CD4-positive, alpha-beta memory T cell (primary cell): ENCODE results near the gene MACIR. TPM values are rescaled to one million over a fixed set of nuclear protein-coding genes. Genes with fewer than 3 reads are reported as not detected.

Experiments
- CTCF ChIA-PET: fragments of 350-600 bp; sonication (Branson Sonifier 250); formaldehyde crosslinking; loops from one replicate; lab custom pipeline; 2021; ENCODE audit warnings: inconsistent platforms; ENCODE audit not compliant: partially characterized antibody; lab: Charles Lee
- POLR2A ChIA-PET: fragments of 350-600 bp; sonication (Branson Sonifier 250); formaldehyde crosslinking; loops from one replicate; lab custom pipeline; 2021; ENCODE audit not compliant: partially characterized antibody; lab: Charles Lee
- DNase-seq, 5 donors: peaks; one replicate each; pipeline versions ENCODE4 v3.0.0 to v3.0.0-alpha.2; 2020 to 2022; ENCODE audit warnings: mixed read lengths in 1 of 5
- H3K27ac ChIP-seq: one replicate; pipeline ENCODE4 v1.7.0; 2013; ENCODE audit warnings: low read depth, low read length
- H3K27me3 ChIP-seq: 2 replicates; pipeline ENCODE4 v1.7.0; 2013; ENCODE audit warnings: mild to moderate bottlenecking, low read length, moderate library complexity; ENCODE audit not compliant: insufficient read depth
- H3K36me3 ChIP-seq: 2 replicates; pipeline ENCODE4 v1.7.0; 2013; ENCODE audit warnings: mild to moderate bottlenecking, low read length, moderate library complexity; ENCODE audit not compliant: insufficient read depth
- H3K4me1 ChIP-seq: 2 replicates; pipeline ENCODE4 v1.7.0; 2013; ENCODE audit warnings: mild to moderate bottlenecking, low read length, moderate library complexity; ENCODE audit not compliant: insufficient read depth
- H3K4me3 ChIP-seq, 2 donors: one replicate each; pipeline ENCODE4 v1.7.0; 2013; ENCODE audit warnings: low read length in 2 of 2, mild to moderate bottlenecking in 1 of 2
- H3K9me3 ChIP-seq, 2 donors: one replicate each; pipeline ENCODE4 v1.7.0; 2013; ENCODE audit warnings: low read length in 2 of 2, control low read depth in 1 of 2; ENCODE audit not compliant: control insufficient read depth in 1 of 2
- H3K27ac Mint-ChIP-seq, 7 donors: one replicate each; pipeline ENCODE4 v1.8.0; 2020 to 2021; ENCODE audit warnings: mixed read lengths in 7 of 7, mild to moderate bottlenecking in 6 of 7, inconsistent platforms in 3 of 7, moderate library complexity in 3 of 7
- H3K27me3 Mint-ChIP-seq, 2 donors: one replicate each; pipeline ENCODE4 v1.8.0; 2020 to 2021; ENCODE audit warnings: mixed read lengths in 2 of 2
- H3K36me3 Mint-ChIP-seq, 2 donors: one replicate each; pipeline ENCODE4 v1.8.0; 2020 to 2021; ENCODE audit warnings: mixed read lengths in 2 of 2, inconsistent platforms in 1 of 2, mild to moderate bottlenecking in 1 of 2
- H3K4me1 Mint-ChIP-seq, 4 donors: one replicate each; pipeline ENCODE4 v1.8.0; 2020 to 2021; ENCODE audit warnings: mixed read lengths in 4 of 4, mild to moderate bottlenecking in 1 of 4
- H3K4me3 Mint-ChIP-seq, 8 donors: one replicate each; pipeline ENCODE4 v1.8.0; 2020 to 2021; ENCODE audit warnings: mixed read lengths in 8 of 8, mild to moderate bottlenecking in 7 of 8, moderate library complexity in 6 of 8, inconsistent platforms in 3 of 8
- H3K9me3 Mint-ChIP-seq, 8 donors: one replicate each; pipeline ENCODE4 v1.8.0; 2020 to 2021; ENCODE audit warnings: mixed read lengths in 8 of 8, mild to moderate bottlenecking in 5 of 8, inconsistent platforms in 3 of 8, moderate library complexity in 1 of 8
- intact Hi-C: fragments of 100-400 bp; cut with micrococcal nuclease; formaldehyde crosslinking; loops from one replicate; pipeline ENCODE4 v1.15.1; 2023
- polyA plus RNA-seq, 2 donors: library from polyadenylated mRNA; unstranded; fragments of 300-500 nt; fragmentation: Illumina TruSeq; gene quantifications; one replicate each; pipeline ENCODE4 v1.2.3, GENCODE V29; 2021
- total RNA-seq, 2 experiments: library from RNA; stranded (reverse); gene quantifications; one replicate each; pipeline ENCODE4 v1.2.3, GENCODE V29; 2021

Gene MACIR
- total and polyA plus RNA-seq, 4 experiments from 2014 or later: 2.1 to 4.3 (median 3.2) TPM

DNA sequence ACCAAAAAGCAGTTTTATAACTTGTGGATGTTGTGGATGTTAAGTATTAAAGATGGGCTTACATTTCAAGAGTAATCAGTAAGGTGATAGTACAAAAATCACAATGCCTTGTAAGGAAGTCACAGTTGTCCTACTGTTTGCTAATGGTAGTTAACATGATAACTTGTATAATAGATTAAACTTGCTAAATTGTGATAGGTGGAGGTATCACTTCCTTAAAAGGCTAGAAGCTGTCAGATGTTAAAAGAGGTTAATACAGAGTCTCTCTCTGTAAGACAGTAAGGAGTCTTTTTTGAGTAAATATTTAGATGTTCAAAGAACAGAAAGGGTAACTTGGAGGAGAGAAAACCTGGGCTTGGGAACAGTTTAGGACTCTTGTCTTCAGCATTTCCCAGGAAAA, 14.2 kb upstream of the MACIR start:
- intact Hi-C loops: no loop called here
- H3K27me3 Mint-ChIP-seq: peaks cover 26 to 45% of the 10 kb centered on the region in 2 donors
- H3K4me1 Mint-ChIP-seq: peaks cover 4 to 10% (median 7%) of the 10 kb centered on the region in 4 donors

DNA sequence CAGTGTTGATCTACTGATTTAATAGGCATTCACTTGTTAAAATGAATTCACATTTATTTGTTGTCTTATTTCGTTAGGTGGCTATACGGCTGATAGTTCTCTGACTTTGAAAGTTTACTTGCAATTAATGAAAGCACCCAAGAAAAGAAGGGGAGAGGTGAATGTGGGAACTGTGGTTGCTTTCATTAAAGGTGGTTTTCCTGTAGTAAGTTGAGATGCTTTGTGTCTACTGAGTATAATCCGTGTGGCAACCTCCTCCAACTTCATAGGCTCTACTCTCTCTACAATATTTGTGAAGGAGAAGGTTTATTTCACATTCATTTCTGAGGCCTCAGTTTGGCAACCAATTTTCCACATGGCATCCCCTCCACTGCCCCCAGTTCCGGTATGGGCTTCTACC, 12.8 kb upstream of the MACIR start:
- H3K27me3 Mint-ChIP-seq: peaks cover 25 to 41% of the 10 kb centered on the region in 2 donors
- intact Hi-C loops: no loop called here
- POLR2A ChIA-PET: no interaction called here

More for the DNA sequence above, 14.2 kb upstream of the MACIR start:
- Mint-ChIP-seq H3K9me3 (peaks cover 0 to 14% (median 6%) of the 10 kb centered on the region in 8 donors), H3K4me3 (no peak overlapping the region), H3K36me3 (no peaks in the 10 kb centered on the region), H3K27ac (no peak overlapping the region)
- no peaks in the 10 kb centered on the region for H3K36me3 ChIP-seq
- H3K27me3 ChIP-seq: peaks cover 4% of the 10 kb centered on the region
- POLR2A ChIA-PET: no interaction called here
- CTCF ChIA-PET: no interaction called here
- H3K9me3 ChIP-seq: peaks cover 0 to 3% of the 10 kb centered on the region in 2 donors
- no peak overlapping the region for H3K27ac ChIP-seq
- DNase-seq: no peak
- H3K4me3 ChIP-seq: no peak overlapping the region
- H3K4me1 ChIP-seq: peaks cover 7% of the 10 kb centered on the region

DNA sequence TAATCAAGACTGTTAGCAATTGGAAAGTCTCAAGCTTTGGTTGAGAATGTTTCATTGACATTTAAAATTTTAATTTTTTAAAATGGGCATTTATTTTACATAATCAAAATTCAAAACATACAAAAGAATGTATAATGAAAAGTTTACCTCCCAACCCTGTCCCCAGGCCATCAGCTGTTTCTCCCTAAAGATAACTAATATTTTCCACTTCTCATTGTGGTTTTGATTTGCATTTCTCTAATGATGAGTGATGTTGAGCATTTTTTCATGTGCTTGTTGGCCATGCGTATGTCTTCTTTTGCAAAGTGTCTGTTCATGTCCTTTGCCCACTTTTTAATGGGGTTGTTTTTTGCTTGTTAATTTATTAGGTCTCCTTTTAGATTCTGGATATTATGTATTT, 11.4 kb upstream of the MACIR start:
- Histone ChIP-seq H3K9me3 (no peaks in the 10 kb centered on the region), H3K36me3 (no peaks in the 10 kb centered on the region), H3K4me3 (no peak overlapping the region), H3K4me1 (peaks cover 7% of the 10 kb centered on the region), H3K27me3 (peaks cover 4% of the 10 kb centered on the region), H3K27ac (no peak overlapping the region)
- Mint-ChIP-seq H3K9me3 (peaks cover 0 to 3% (median 0%) of the 10 kb centered on the region in 8 donors), H3K4me1 (peaks cover 4 to 10% (median 7%) of the 10 kb centered on the region in 4 donors), H3K27ac (no peak overlapping the region), H3K27me3 (peaks cover 29 to 37% of the 10 kb centered on the region in 2 donors), H3K36me3 (no peaks in the 10 kb centered on the region), H3K4me3 (no peak overlapping the region)
- CTCF ChIA-PET: no interaction called here
- POLR2A ChIA-PET: no interaction called here
- DNase-seq: no peak
- intact Hi-C loops: no loop called here

More for the DNA sequence above, 12.8 kb upstream of the MACIR start:
- Mint-ChIP-seq H3K9me3 (peaks cover 0 to 6% (median 0%) of the 10 kb centered on the region in 8 donors), H3K27ac (no peak overlapping the region), H3K36me3 (no peaks in the 10 kb centered on the region), H3K4me3 (peak overlapping the region in 1 of 8 donors; percentile 49), H3K4me1 (peaks cover 4 to 10% (median 7%) of the 10 kb centered on the region in 4 donors)
- Histone ChIP-seq H3K4me3 (no peak overlapping the region), H3K36me3 (no peaks in the 10 kb centered on the region), H3K4me1 (peaks cover 7% of the 10 kb centered on the region), H3K9me3 (no peaks in the 10 kb centered on the region), H3K27me3 (peaks cover 4% of the 10 kb centered on the region), H3K27ac (no peak overlapping the region)
- CTCF ChIA-PET: no interaction called here
- DNase-seq: peak in 4 of 5 donors; percentile 10 to 25 (median 16)

DNA sequence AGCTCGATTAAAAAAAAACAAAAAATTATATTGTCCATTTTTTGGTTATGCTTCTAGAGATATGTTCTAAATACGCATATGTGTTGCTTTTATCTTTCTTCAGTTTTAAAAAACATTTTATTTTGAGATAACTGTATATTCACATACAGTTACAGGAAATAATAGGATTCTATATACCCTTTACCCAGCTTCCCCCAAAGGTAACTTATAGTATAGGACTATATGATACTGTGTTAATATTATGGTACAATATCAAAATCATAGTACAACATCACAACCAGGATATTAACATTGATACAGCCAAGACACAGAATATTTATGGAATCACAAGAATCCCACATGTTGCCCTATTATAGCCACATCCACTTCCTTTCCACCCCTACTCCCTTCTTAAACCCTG, 9.5 kb upstream of the MACIR start:
- DNase-seq: no peak
- ChIA-PET POLR2A (no interaction called here), CTCF (no interaction called here)
- peaks cover 0 to 2% (median 0%) of the 10 kb centered on the region in 8 donors for H3K9me3 Mint-ChIP-seq
- Histone ChIP-seq H3K27me3 (peaks cover 13% of the 10 kb centered on the region), H3K4me3 (no peak overlapping the region), H3K4me1 (peaks cover 7% of the 10 kb centered on the region), H3K9me3 (no peaks in the 10 kb centered on the region), H3K27ac (no peak overlapping the region), H3K36me3 (no peaks in the 10 kb centered on the region)
- no peak overlapping the region for H3K27ac Mint-ChIP-seq
- peaks cover 4 to 10% (median 7%) of the 10 kb centered on the region in 4 donors for H3K4me1 Mint-ChIP-seq
- peaks cover 24 to 29% of the 10 kb centered on the region in 2 donors for H3K27me3 Mint-ChIP-seq
- H3K36me3 Mint-ChIP-seq: no peaks in the 10 kb centered on the region
- no peak overlapping the region for H3K4me3 Mint-ChIP-seq
- intact Hi-C loops: no loop called here

DNA sequence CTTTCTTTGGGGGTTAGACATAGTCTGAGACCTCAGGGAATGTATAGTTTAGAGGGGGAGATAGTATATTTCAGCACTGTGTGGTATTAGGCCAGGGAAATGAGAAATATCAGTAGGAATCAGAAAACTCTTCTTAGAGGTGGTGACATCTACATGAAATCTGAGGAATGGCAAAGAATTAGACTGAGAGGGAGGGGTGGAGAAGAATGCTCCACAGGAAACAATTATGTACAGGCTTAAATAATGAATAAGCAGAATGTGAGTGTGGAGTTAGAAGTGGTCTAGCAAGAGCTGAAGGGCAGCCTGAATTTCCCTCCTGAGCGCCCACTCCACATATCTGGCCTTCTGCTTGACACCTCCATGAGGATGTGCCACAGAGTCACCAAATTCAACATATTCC, 3.6 kb upstream of the MACIR start:
- peaks cover 9 to 14% of the 10 kb centered on the region in 2 donors for H3K27me3 Mint-ChIP-seq
- Histone ChIP-seq H3K4me1 (peaks cover 10% of the 10 kb centered on the region), H3K4me3 (no peak overlapping the region), H3K36me3 (no peaks in the 10 kb centered on the region), H3K27ac (no peak overlapping the region), H3K27me3 (peaks cover 9% of the 10 kb centered on the region), H3K9me3 (no peaks in the 10 kb centered on the region)
- intact Hi-C loops: loop anchor here (5.0 kb wide), 1 partner anchor 498 kb away; the partner anchor contains the start of gene PAM
- ChIA-PET POLR2A (no interaction called here), CTCF (interaction anchor here (2.4 kb wide), 1 partner anchor 22 kb away, joined by 7 read pairs; no protein-coding TSS in a partner anchor)
- H3K27ac Mint-ChIP-seq: peak overlapping the region in 1 of 7 donors; percentile 2
- no peak for DNase-seq
- peaks cover 0 to 2% of the 10 kb centered on the region in 2 donors for H3K36me3 Mint-ChIP-seq
- no peak overlapping the region for H3K4me3 Mint-ChIP-seq
- H3K9me3 Mint-ChIP-seq: no peaks in the 10 kb centered on the region
- H3K4me1 Mint-ChIP-seq: peaks cover 4 to 10% (median 5%) of the 10 kb centered on the region in 4 donors

DNA sequence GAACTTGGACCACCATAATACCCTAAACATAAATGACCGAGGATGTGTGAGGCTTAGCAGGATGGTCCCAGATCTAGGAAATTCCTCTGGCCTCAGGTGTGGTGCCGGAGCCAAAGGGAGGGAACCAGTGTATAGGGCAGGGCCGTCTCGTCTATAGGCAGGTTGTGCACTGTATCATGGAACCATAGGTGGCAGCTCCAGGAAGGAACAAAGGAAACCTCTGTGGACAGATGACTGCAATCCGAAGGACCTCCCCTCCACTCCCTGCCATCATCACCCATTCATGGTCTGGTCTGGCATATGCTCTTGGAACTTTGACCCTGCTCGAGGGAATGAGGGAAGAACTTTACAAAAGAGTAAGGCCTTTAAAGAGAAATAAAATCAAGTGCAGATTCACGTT, 2.9 kb upstream of the MACIR start:
- H3K4me1 ChIP-seq: peaks cover 13% of the 10 kb centered on the region
- no peak overlapping the region for H3K27ac Mint-ChIP-seq
- ChIA-PET POLR2A (no interaction called here), CTCF (interaction anchor here (1.2 to 2.4 kb wide), 3 partner anchors 23 to 221 kb away, joined by 3 to 7 read pairs (median 7); no protein-coding TSS in a partner anchor)
- H3K9me3 ChIP-seq: no peaks in the 10 kb centered on the region
- no peak overlapping the region for H3K4me3 Mint-ChIP-seq
- no peak for DNase-seq
- peaks cover 8 to 14% of the 10 kb centered on the region in 2 donors for H3K27me3 Mint-ChIP-seq
- H3K36me3 ChIP-seq: no peaks in the 10 kb centered on the region
- peaks cover 0 to 2% of the 10 kb centered on the region in 2 donors for H3K36me3 Mint-ChIP-seq
- H3K4me3 ChIP-seq: no peak overlapping the region
- intact Hi-C loops: loop anchor here (5.0 kb wide), 1 partner anchor 498 kb away; the partner anchor contains the start of gene PAM
- H3K4me1 Mint-ChIP-seq: peaks cover 5 to 15% (median 9%) of the 10 kb centered on the region in 4 donors
- H3K27ac ChIP-seq: no peak overlapping the region
- no peaks in the 10 kb centered on the region for H3K9me3 Mint-ChIP-seq
- peaks cover 9% of the 10 kb centered on the region for H3K27me3 ChIP-seq

DNA sequence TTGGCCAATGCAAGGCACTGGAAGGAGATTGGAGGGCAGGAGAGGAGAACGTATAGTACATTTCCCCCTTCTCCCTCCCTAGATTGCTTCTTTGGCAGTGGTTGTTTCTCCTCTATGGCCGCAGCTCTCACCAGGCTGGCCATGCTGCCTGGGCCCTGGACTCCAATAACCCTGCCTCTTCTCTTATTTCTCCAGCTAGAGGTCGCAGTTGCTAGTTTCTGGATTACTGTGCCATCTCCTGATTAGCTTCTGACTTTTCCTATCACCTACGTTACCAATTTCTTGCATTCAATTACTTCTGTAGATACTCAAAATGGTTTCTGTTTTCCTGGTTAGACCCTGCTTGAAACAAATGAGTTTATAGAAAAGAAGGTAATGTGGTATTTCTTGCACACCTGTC, 2.4 kb upstream of the MACIR start:
- no peak overlapping the region for H3K4me3 Mint-ChIP-seq
- DNase-seq: no peak
- peaks cover 6 to 10% of the 10 kb centered on the region in 2 donors for H3K27me3 Mint-ChIP-seq
- Histone ChIP-seq H3K9me3 (no peaks in the 10 kb centered on the region), H3K4me3 (no peak overlapping the region), H3K27ac (no peak overlapping the region), H3K4me1 (peaks cover 13% of the 10 kb centered on the region), H3K27me3 (peaks cover 9% of the 10 kb centered on the region), H3K36me3 (no peaks in the 10 kb centered on the region)
- H3K27ac Mint-ChIP-seq: no peak overlapping the region
- peaks cover 9 to 20% (median 12%) of the 10 kb centered on the region in 4 donors for H3K4me1 Mint-ChIP-seq
- no peaks in the 10 kb centered on the region for H3K9me3 Mint-ChIP-seq
- H3K36me3 Mint-ChIP-seq: peaks cover 0 to 2% of the 10 kb centered on the region in 2 donors
- intact Hi-C loops: loop anchor here (5.0 kb wide), 1 partner anchor 499 kb away; the partner anchor contains the start of gene PAM
- POLR2A ChIA-PET: no interaction called here
- CTCF ChIA-PET: interaction anchor here (1.2 to 2.4 kb wide), 3 partner anchors 23 to 221 kb away, joined by 3 to 7 read pairs (median 7); no protein-coding TSS in a partner anchor
